Left renal pelvis (tissue), 4 donors: ENCODE measurements around the gene GRAMD4. TPM values are rescaled to one million over a fixed set of nuclear protein-coding genes. Genes with fewer than 3 reads are reported as not detected.

Experiments used
- DNase-seq, 4 donors: peaks; one replicate each; pipeline ENCODE4 v3.0.0-alpha.2; 2013; ENCODE audit warnings: low read depth in 4 of 4, low spot score in 3 of 4
- polyA plus RNA-seq, 4 donors: library from polyadenylated mRNA; unstranded; fragments of 120-200 nt; gene quantifications; one replicate each; pipeline ENCODE4 v1.2.1, GENCODE V29; 2013; ENCODE audit not compliant: insufficient read length in 4 of 4

GRAMD4 gene
- polyA plus RNA-seq, 4 donors = 21.8 to 25.6 (median 23.5) TPM

- no peak for DNase-seq
Measured at GRCh38 chr22:46707305-46707704, 87.1 kb downstream of the GRAMD4 start.

GRCh38 chr22:46707827-46708570, 87.8 kb downstream of the GRAMD4 start:
- no peak for DNase-seq

GRCh38 chr22:46708766-46709330, 88.7 kb downstream of the GRAMD4 start:
- no peak for DNase-seq

- DNase-seq = no peak
Measured at GRCh38 chr22:46710806-46711205, 90.6 kb downstream of the GRAMD4 start.

GRCh38 chr22:46712288-46712687, 92.1 kb downstream of the GRAMD4 start:
- no peak for DNase-seq

- no peak for DNase-seq
Measured at GRCh38 chr22:46714550-46714949, 94.4 kb downstream of the GRAMD4 start.

- DNase-seq = no peak
Measured at GRCh38 chr22:46719921-46720320, 99.7 kb downstream of the GRAMD4 start.

- DNase-seq = no peak
Measured at GRCh38 chr22:46721501-46722085, 101.4 kb downstream of the GRAMD4 start.

- no peak for DNase-seq
Measured at GRCh38 chr22:46723882-46724281, 103.7 kb downstream of the GRAMD4 start.

- no peak for DNase-seq
Measured at GRCh38 chr22:46725096-46725495, 104.9 kb downstream of the GRAMD4 start.

GRCh38 chr22:46726066-46726985, 106.1 kb downstream of the GRAMD4 start:
- no peak for DNase-seq

GRCh38 chr22:46726986-46727317, 106.8 kb downstream of the GRAMD4 start:
- no peak for DNase-seq

GRCh38 chr22:46727813-46728364, 107.7 kb downstream of the GRAMD4 start:
- no peak for DNase-seq

GRCh38 chr22:46728470-46728869, 108.3 kb downstream of the GRAMD4 start:
- DNase-seq = no peak

Other genes starting within 250 kb of the GRAMD4 start
- gene CELSR1, start 82.8 kb upstream of the GRAMD4 start, polyA plus RNA-seq = 10 to 100 TPM in 3 of 4 donors, 1 to 10 TPM in 1; 4.4 to 27.6 (median 24.8) TPM
- 10 to 100 TPM; 48.8 to 56.6 (median 50.2) TPM for gene CERK, start 117.9 kb downstream of the GRAMD4 start, polyA plus RNA-seq
- 10 to 100 TPM; 14.3 to 19.3 (median 15.7) TPM for gene TBC1D22A, start 142.3 kb downstream of the GRAMD4 start, polyA plus RNA-seq